CD4-positive, alpha-beta T cell treated with Interleukin-17A for 4 hours (primary cell): ENCODE data around the gene GHDC.
"Not testable (repeated sequence)": the region's sequence is repeated elsewhere in the genome, so short reads cannot be mapped to it uniquely, and the experiment has no call there.

Experiments
- DNase-seq: peaks from one replicate; pipeline ENCODE4 v3.0.0-alpha.2; 2020; ENCODE audit warnings: mixed read lengths

Gene GHDC

DNA sequence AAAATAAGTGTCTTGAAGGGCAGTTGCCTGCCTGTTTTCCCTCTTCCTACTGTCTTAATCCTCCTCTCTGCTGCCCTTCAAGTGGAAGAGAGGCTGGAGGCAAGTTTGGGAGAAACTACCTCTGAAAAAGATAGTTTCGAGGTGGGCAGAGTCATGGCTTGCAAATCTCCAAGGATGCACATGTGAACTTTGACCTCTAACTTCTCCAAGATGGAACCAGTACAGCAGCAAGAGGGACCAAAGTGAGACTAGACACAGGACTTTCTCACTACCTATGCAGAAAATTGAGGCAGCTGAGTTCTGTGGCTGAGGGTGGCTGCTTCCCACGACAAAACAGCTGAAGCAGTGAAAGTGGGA, 12.5 kb downstream of the GHDC start:
- DNase-seq, result no peak

GRCh38 chr17:42180922-42181850, 13.1 kb downstream of the GHDC start, which contains the start of gene KCNH4:
KCNH4 (minus strand) TSS chr17:42181142; CDS start chr17:42180945, 197 bp downstream.
- DNase-seq, result peak; percentile 85

DNA sequence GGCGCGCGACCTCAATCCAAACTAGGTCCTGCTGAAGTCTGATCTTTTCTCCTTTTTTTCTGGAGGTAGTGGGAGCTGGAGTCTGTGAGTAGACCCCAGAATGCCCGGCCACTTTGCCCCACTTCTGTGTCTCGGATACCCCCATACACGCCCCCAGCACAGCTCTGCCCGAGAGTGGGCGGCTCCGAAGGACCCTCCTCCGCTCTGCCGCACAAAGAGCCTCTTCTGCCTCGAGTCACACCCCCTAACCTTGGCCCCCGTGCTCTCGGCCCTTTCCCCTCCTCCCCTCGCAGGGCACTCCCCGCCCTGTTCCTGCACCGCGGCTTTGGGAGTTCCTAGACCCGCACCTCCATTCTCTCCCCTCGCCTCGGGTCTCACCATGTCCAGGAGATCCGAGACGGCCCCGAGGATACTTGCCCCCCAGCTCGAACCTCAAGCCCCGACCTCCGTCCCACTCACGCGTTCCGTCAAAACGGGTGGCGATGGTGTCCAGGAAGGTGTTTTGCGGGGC, 13.8 kb downstream of the GHDC start:
- no peak for DNase-seq

DNA sequence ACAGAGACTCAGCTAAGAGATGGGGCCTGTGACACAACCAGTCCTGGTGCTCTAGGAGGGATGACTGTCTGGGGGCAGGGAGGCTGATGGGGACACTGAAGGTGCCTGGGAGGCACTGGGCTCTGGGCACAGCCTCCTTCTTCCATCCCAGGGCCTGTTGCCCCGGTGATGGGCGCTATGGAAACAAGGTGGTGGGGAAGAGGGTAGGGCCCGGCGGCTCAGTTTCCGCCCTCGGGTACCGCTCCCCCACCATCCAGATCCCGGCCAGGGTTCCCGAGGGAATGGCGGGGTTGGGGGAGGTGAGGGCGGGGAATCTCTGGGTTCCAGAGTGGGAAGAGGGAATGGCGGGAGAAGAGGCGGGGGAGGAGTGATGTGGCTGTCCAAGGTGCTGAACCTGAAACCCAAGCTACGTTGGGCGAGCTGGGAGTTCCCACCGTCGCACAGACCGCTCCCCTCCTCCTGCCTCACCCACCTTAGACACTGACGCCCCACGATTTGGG, 14.3 kb downstream of the GHDC start:
- DNase-seq, result peak; percentile 45

DNA sequence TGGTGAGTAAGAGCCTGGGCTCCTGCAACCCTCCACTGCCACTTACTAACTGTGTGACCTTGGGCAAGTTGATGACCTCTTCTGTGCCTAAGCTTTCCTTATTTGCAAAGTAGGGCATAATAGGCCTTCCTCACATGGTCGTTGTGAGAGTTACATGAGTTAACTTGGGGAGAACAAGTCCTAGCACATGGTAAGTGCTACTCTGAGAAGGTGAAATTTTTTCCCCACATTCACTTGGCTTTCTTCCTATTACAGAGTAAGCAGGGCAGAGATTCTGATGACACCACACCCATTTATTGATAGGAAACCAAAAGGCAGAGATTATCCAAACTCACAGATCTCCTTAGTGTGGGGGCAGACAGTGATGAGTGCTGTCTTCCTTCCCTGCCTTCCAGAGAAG, 15.0 kb downstream of the GHDC start:
- DNase-seq, result no peak

DNA sequence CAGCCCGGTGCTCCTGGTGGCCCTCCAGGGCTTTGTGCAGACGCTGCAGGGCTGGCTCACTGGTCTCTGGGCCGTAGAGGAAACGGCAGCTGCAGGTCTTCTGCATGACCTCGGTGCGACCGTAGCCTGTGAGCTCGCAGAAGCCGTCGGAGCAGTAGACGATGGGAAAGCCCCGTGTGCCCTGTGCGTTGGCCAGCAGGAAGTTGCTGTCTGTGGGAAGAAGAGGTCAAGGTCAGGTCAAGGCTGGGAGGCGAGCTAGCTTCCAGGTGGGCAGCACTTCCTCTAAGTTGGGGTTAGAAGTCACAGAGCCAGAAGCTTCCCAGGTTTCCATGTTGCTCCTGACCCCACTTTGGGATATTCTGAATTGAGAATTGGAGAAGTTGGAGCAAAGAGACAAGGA, 15.5 kb downstream of the GHDC start:
- DNase-seq, result no peak

GRCh38 chr17:42177684-42178083, 16.6 kb downstream of the GHDC start:
- DNase-seq, result no peak

GRCh38 chr17:42174126-42174783, 20.0 kb downstream of the GHDC start:
- no peak for DNase-seq

DNA sequence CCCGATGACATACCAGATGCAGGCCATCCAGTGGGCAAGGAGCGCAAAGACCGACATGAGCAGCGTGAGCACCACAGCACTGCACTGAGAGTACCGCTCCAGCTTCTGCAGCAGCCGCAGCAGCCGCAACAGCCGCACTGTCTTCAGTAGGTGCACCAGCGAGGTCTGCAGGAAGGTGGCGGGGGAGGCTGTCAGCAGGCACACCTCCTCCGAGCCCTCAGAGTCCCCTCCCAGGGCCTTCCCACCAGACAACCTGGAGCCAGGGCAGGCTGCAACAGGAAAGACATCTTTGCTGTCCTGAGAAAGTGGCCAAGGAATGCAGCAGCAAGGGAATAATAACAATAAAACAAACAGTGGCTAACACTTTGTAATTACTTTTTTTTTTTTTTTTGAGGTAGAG, 22.5 kb downstream of the GHDC start:
- no peak for DNase-seq

DNA sequence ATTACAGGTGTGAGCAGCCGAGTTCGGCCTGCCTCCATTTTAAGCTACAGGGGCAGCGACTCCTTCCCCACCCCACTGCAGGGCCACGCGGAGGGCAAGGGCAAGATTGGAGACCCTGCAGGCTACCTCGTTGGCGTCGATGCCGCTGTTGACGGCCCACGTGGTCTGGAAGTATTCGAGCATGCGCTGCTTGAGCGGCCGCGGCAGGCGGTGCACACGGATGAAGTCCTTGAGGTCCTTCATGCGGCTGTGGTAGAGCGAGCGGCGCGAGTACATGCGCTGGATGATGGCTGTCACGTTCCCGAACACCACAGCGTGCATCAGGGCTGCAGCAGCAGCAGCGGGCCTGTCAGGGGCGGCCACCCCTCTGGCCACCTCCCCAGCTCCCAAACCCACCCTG, 24.9 kb downstream of the GHDC start:
- DNase-seq, result no peak

DNA sequence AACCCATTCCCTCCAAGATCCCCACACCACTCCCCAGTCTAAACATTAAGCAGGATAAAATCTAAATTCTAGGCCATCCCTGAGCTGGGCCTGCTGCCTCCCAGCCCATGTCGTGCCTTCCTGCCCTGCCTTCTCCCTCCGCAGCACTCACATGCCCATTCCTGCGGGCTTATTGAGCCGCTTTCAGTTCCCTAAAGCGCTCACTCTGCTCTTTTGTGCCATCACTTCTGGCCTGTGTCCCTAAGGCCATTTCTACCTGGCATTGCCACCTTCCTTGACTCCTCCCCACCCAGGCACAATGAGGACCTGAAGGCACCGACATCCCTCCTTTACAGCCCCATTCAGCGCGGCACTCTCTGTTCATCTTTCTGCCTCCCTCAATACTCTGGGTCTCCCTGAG, 26.5 kb downstream of the GHDC start:
- no peak for DNase-seq

DNA sequence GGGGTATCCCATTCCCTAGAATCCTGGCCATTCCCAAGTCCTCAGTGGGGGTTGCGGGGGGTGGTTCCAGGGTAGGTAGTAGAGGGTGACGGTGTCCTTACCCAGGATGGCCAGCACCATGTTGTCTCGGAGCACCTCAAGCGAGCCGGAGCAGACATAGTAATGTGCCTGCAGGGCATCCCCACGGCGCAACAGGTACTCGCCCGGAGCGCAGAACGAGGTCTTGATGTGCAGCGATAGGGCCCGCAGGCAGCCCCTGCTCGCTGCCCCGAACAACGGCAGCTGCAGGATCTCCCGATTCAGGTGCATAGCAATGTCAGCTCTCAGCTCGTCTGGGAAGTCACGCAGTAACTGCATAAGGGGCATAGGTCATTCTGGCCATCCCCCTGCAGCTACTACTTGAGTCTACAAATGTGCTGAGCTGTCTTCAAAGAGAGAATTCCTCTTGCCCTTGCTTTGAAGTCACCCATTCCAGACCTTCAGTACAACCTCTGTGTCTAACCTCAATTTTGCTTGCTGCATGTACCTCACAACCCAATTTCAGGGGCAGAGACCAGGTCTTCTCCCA, 28.0 kb downstream of the GHDC start:
- no peak for DNase-seq

DNA sequence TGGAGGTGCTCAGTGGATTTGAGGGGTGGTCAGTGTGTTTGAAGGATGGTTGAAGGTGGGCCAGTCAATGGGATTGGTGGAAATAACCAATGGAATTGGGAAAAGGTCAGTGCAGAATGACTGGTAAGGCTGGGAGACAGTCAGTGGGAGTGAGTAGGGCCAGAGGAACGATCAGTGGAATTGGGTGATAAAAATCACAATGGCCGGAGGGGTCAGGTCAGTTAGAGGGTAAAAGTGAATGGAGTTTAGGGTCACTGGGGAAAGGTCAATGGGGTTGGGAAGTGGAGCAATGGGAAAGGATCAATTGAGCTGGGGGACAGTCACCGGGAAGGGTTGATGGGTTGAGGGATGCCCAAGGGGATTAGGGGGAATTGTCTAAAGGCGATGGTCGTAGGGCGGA, 28.5 kb downstream of the GHDC start:
- DNase-seq, result no peak

DNA sequence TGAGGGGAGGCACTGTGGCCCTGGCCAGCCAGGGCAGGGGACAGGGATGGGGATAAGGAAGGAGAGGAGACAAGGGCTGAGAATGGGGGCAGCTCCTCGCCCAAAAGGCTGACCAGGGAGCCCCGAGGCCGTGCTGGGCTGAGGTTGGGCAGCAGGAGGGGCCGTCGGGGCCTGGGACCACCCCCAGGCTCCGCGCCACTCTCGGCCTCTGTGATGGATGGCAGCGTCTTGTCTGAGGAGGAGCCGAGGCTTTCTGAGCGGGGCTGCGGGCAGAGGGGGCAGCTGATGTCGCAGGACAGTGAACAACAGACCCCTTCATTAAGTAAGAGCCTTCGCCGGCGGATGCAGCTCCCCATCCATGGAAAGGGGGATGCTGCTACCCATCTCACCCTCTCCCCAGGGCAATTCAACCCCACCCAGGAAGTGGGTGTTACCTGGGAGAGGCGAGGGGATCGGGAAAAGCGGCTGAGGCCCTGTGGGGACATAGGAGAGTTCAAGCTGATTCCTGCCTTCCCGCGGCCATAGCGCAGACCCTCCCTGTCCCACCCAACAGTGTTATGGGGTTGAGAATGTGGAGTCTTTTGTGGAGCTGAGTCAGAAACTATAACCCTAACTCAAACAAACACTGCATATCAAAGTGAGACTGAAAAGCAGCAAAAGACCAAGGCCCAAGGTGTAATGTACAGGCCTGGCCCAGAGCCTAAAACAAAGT, 30.4 kb downstream of the GHDC start:
- no peak for DNase-seq

DNA sequence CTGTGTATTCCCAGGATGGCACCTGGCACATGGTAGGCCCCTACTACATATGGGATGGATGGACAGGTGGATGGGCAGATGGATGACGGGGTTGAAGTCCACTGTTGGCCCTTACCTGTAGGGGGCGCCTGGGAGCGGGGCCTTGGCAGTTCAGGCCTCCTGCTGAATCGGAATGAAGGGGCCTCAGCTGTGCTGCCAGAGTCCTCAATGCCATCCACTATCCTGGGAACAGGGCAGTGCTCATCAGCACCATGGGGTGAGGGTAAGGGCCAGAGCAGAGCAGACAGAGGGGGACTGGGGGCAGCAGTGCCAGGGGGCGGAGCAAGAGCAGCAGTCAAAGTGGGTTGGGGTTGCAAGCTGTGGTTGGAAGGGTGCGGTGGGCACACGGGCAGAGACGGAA, 31.2 kb downstream of the GHDC start:
- DNase-seq, result peak; percentile 53

DNA sequence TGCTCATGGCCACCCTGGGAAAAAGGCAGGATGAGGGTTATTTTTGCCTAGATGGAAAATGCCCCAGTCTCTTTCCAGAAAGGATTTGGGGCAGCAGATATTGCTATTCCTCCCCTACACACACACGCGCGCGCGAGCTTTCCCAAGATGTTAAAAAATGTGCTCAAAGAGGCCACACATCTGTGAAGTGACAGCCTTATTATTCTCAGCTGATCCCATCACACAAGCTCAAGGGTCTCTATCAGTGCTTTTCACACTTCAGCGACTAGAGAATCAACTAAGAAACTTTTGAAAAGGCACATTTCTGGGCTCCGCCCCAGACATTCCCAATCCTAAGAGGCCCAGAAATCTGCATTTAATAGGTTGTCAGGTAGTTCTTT, 33.8 kb downstream of the GHDC start:
- no peak for DNase-seq

DNA sequence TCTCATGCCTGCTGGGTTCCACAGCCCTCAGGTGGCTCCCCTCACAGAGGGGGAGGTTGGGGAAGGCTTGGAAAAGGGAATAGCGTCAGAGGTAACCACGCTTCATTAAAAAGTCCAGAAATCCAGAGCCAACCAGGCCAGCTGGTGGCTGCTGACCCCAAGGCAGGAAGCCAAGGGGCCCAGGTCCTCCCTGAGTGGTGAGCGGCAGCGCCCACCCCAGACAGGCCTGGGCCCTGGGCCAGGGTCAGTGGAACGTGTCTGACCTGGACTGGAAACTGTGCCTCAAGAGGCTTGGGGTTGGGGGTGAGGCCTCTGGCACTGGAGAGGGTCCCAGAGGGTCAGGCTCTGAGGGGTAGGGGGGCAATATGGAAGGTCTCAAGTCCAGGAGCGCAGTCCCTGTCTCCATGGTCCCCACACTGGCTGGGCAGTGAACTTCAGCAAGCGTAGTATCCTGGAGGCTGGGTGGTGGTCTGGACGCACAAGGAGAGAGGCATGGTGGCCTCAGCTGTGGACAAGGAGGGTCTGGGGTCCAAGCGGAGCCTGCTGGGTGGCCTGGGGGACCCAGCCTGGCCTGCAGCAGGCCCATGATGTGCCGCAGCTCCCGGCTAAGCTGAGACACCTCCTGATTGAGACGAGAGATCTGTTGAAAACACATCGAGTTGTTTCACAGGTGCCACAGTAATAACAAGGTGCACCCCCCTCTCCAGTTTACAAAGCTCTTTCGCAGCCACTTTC, 34.3 kb downstream of the GHDC start:
- DNase-seq, result no peak

- DNase-seq, result no peak
These were observed 38.7 kb downstream of the GHDC start for GRCh38 chr17:42155614-42156045.

GRCh38 chr17:42153919-42154742, 40.2 kb downstream of the GHDC start:
- DNase-seq, result no peak

- DNase-seq, result no peak
These were observed 47.2 kb downstream of the GHDC start for GRCh38 chr17:42146911-42147607.

DNA sequence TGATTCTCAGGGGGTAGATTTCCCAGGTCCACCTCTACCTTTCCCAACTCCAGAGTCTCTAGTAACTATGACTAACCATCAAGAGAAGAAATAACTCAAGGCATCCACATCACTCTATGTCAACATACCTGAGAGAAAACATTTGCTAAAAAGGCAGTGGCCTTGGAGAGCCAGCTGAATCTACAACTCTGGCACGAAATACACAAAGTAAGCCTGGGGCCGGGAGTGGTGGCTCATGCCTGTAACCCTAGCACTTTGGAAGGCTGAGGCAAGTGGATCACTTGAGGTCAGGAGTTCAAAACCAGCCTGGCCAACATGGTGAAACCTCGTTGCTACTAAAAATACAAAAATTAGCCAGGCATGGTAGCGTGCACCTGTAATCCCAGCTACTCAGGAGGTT, 51.2 kb downstream of the GHDC start:
- DNase-seq, result not testable (repeated sequence)
